GM21367 (cell line): ENCODE results near the gene M6PR.
"Not testable (repeated sequence)": the region's sequence is repeated elsewhere in the genome, so short reads cannot be mapped to it uniquely, and the experiment has no call there.

Experiments
- ATAC-seq: cut with Tn5 transposase; IDR thresholded peaks from one replicate; pipeline ENCODE4 v1.9.1; 2021; ENCODE audit not compliant: unreplicated experiment

The M6PR gene

DNA sequence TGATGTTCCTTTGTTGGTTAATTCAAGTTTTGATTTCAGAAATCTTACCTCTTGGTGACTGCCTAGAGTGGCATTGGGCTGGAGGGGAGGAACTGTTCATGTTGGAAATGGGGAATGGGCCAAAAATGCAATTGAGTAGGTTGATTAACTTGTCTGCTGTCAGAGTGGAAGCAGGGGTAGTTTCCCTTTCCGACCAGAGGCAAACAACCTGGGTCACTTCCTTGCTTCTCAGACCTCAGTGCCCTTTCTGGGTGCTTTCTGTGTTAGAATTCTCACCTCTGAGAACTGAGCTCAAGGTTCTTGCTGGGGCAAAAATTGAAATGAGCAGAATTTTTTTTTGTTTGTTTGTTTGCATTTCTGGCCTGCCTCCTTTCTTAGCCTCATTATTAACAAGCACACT, 2.3 kb upstream of the M6PR start:
- no peak for ATAC-seq

DNA sequence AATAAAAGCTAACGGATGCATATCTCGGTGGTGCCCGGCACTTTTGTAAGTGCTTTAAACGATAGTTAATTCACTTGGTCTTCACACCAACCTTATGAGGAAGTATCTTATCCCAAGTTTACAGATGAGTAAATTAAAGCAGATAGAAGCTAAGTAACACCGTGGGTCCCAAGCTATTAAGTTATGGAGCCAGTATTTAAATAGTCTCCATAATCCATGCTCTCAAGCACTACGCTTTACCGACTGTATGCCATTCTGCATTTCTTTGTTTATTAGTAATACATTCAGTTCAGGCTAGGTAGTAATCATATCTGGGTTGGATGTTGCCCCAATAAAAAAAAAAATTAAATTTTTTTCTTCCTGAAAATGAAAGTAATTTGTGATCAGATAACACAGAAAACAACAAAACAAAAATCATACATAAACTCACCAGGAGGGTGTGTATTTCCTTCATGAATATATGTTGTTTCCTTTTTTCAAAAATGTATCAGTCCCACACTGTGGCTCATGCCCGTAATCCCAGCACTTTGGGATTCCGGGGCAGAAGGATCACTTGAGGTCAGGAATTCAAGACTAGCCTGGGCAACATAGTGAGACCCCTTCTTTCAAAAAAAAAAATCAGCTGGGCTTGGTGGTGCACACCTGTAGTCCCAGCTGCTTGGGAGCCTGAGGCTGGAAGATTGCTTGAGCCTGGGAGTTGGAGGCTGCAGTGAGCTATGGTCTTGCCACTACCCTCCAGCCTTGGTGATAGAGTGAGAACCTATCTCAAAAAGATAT, 1.4 kb upstream of the M6PR start:
- ATAC-seq: no peak

DNA sequence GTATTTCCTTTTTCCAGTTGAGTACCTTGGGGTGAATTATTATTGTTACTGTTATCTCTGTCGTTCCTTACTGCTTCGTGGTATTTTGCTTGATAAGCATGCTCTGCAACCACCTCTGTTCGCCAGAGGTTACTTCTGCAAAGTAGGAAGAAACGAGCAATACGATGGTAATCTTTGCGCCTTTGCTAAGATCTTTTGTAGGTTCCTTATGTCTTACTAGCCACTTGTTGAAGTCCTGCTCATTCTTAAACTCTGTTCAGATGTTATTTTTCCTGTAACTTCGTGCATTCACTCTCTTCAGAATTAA, 729 bp upstream of the M6PR start:
- peak; percentile 14 for ATAC-seq

DNA sequence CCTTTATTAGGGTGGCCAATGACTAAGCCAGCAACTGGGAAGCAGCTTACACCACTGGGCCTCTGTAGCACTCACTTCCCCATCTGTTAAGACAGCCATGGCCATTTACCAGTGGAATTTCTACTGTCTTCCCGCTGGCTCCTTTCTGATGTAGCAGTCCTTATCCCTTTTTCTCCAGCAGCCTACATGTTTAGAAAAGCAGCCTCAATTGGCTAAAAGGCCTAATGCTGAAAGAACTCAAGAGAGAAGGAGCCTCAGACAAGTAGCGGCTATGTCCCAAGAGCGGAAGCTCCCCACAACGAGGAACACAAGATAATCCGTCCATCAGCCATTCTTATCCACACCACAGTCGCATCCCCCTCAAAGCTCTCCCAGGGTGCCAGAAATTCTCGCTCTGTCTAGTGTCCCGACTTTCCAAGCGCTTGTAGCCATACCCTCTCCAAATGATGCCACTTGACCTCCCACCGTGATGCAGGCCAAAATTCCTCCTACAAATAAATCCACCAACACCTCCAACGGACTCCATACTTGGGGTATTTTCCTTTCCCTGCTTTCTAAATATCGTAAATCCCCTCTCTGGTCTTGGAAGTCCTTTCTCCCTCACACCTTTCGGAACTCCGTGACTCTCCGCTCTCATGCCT, 624 bp downstream of the M6PR start:
- ATAC-seq: no peak

DNA sequence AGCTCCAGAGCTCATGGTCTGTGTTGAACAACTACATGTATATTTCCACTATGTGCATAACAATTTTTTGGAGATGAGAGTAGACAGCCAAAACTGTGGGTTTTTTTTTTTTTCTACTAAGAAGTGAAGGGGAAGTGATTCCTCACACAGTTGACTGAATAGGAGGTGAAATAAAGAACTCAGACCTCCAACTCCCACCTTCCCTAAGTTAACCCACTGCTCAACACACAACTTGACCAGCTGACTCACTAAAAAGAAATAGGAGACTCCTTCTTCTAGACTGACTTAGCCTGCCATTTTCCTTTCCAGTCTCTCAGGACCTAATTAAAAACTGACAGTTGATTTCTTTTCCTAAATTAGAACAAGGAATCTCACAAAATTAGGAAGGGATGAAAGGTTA, 1.7 kb downstream of the M6PR start:
- ATAC-seq: no peak

DNA sequence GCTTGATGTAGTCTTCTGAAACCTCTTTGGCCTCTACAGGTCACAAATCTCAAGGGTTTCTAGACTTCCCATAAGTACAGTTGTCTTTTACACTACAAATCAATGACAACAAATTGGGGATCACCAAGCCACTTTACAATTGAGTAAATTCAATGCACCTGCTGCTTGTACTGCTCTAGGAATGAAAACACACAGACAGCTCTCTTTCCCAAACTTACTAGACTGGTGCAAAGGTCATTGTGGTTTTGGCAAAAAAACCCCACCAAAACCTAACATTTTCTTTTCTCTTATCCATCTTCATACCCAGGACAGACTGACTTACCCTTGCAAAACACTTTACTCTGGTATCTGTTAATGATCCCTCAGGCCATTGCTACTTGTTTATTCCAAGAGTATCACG, 2.7 kb downstream of the M6PR start:
- ATAC-seq: no peak

DNA sequence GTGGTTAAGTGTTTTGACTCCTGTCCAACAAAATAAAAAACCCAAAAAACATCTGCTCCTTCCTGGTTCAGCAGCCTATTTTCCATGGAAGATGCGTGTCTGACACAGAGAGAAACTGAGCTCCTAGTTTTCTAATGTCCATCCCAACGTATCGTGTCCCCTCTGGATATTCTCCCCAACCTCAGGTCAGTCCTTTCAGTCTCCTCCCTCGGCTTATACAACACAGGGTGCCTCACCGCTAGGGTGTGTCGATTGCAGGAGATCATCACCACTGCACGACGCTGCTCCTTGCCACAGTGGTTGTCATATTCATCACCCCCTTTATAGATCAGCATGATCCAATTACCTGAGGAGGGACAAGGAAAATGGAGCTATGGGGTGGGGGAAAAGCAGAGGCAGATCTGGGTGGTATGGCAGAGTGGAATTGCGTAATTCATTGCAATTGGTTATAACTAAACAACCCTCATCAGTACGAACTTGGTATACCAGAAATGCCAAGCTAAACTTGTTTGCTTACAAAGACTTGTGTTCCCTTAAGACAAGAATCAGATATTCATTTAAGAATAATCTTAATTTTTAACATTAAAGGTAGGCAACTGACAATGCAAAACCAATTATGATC, 5.8 kb downstream of the M6PR start:
- no peak for ATAC-seq

DNA sequence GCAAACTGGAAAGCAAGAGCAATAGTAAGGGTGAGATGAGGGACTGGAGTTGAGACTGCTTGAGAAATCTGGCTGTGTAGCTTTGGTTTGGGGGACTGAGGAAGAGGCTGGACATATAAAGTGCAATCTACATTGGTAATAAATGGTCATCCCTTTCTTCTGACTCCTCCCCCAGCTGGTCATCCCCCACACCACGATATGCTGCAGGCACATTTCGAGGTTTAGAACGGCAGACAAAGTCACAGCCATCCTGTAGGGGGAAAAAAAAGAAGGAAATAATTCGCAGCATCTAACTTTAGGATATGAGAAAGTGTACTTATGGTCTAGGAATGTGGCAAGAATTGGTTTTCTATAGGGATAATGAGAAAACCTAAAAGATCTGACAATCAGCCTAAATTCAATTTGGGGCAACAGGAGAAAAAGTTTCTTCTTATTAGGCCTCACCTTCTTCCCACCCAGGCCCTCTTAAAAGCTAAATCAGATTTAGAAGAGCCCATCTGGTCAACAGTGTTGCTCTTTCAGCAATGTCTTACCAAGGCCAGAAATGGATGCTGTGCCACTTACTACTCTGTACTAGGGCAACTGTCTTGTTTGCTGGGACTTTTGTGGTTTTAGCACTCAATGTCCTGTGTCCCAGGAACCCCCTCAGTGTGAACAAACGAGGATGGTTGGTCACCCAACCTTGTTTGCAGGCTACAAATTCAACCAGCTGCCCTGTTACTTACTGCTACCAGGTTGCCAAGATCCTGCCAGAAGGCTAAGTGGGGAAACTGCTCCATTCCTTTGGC, 7.6 kb downstream of the M6PR start:
- no peak for ATAC-seq

DNA sequence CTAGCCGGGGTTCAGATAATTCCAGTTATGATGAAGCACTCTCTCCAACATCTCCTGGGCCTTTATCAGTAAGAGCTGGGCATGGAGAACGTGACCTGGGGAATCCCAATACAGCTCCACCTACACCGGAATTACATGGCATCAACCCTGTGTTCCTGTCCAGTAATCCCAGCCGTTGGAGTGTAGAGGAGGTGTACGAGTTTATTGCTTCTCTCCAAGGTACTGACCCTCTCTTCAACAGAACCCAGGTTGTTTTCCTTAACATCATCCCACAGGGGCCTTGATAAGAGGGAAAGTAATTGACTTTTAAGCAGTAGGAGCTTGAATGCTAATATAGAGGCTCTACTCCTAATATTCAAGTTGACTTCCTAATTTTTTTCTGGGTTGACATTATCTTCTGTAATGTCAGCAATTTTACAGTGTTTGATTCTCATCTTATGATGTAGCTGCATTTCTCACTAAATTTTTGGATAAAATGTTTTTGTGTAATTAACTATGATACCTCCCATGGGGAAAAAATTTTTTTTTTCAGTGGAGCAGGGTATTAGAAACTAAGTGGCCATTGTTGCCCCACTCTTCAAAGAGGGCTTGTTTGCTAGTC, 11.5 kb downstream of the M6PR start:
- not testable (repeated sequence) for ATAC-seq

DNA sequence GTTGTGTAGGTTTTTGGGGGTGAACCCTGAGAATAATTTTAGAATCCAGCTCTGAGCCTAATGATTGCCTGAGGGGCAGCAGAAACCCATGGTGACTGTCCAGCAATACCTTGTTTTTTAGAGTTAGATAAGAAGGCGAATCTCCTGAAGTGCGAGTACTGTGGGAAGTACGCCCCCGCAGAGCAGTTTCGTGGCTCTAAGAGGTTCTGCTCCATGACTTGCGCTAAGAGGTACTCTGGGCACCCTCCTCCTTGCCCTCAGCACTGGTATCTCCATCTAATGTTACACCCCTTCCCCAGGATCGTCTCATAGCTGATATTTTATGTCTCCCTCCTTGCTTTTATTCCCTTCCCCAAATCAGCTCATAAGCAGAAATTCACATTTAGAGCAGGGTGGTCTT, 12.7 kb downstream of the M6PR start:
- no peak for ATAC-seq

DNA sequence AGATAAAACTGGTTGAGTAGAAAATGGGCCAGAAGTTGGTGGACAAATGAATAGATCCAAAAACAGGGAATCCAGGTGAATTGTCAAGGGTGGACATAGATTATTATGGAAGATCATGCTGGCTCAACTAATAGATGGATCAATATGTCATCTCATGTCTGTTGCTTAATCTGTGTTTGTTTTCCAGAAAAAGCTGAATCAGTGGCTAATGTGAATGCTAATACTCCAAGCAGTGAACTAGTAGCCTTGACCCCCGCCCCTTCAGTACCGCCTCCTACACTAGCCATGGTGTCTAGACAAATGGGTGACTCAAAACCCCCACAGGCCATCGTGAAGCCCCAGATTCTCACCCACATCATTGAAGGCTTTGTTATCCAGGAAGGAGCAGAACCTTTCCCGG, 15.4 kb downstream of the M6PR start:
- ATAC-seq: not testable (repeated sequence)

DNA sequence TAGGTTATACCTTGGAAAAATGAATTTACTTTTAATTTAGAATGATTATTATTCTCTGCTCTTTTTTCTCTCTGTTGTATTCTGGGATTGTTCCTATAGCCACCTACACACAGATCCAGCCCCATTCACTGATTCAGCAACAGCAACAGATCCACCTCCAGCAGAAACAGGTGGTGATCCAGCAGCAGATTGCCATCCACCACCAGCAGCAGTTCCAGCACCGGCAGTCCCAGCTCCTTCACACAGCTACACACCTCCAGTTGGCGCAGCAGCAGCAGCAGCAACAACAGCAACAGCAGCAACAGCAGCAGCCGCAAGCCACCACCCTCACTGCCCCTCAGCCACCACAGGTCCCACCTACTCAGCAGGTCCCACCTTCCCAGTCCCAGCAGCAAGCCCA, 17.0 kb downstream of the M6PR start:
- ATAC-seq: not testable (repeated sequence)

DNA sequence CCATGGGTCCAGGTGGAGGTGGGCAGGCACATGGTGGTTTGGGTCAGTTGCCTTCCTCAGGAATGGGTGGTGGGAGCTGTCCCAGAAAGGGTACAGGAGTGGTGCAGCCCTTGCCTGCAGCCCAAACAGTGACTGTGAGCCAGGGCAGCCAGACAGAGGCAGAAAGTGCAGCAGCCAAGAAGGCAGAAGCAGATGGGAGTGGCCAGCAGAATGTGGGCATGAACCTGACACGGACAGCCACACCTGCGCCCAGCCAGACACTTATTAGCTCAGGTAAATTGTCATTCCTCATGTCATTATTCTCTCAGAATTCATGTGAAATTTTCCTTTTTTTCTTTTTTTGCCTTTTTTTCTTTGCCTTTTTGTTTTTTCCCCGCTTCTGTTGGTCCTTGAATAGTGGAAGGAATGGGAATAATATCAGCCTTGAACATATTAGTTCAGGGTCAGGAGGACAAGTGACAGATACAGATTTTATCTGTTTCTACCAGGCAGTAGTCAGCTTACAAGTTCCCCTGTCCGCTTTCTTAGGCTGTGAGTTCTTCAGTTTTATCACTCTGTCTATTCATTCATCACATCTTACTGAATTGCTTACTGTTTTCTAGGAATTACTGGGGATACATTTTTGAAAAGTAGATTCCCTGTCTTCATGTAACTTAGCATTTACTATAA, 18.7 kb downstream of the M6PR start:
- not testable (repeated sequence) for ATAC-seq

DNA sequence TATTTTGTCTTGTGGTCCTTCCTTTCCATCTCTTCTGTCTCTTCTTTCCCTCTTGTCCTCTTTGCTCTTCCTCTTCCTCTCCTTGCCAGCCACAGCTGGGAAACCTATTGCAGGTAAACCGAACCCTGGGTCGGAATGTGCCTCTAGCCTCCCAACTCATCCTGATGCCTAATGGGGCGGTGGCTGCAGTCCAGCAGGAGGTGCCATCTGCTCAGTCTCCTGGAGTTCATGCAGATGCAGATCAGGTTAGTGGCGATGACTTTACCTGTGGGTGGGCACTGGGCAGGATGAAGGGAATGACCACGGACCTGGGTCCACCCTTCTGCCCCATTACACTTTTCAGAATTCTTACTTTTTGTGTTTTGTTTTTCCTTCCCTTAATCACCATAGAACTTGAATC, 26.9 kb downstream of the M6PR start:
- ATAC-seq: no peak

DNA sequence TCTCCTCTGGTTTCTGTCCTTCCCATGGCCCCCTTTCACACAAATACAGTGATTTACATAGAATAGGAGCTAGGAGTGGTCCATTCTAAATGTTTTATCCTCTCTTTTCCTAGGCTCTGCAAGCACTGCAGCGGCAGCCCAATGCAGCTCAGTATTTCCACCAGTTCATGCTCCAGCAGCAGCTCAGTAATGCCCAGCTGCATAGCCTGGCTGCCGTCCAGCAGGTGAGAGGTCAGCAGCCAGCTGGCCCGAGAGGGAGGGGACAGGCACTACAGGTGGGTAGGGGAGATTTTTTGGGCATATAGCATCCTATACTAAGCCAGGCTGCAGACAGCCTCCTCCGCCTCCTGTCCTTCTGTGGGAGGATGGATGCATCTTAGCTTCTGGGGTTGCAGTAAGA, 29.8 kb downstream of the M6PR start:
- ATAC-seq: not testable (repeated sequence)

DNA sequence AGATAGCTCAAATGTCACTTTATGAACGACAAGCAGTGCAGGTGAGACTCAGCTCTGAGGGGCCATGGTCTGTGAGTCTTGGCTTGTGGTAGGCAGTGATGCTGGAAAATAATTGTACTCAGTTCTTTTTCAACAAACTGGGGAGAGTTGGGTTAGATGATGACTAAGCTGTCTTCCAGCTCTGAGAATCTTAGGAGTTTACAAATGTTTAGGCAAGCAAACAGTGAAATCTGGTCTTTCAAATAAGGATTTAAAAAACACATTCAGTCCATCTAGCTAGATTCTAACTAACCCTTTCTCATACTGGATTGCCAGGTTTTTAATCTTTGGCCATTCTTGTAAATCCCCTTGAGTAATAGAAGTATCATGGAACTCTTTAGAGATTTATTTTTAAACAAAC, 31.7 kb downstream of the M6PR start:
- no peak for ATAC-seq

DNA sequence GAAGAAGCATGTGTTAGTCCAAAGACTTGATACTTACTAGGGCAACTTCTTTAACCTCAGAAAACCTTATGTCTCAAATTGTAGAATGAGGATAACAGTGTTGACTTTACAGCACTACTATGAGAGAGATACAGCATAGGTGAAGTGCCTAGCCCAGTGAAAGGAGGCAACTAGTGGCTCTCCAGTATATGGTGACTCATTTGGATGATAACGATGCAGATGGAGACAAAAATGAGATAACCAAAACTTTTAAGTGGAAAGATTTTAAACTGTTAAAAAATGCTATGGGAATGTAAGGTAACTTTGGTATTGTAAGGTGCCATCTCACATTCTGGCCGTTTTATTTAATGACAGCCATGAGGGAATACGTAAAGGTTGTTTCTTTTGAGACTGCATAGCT, 32.4 kb downstream of the M6PR start:
- ATAC-seq: no peak

DNA sequence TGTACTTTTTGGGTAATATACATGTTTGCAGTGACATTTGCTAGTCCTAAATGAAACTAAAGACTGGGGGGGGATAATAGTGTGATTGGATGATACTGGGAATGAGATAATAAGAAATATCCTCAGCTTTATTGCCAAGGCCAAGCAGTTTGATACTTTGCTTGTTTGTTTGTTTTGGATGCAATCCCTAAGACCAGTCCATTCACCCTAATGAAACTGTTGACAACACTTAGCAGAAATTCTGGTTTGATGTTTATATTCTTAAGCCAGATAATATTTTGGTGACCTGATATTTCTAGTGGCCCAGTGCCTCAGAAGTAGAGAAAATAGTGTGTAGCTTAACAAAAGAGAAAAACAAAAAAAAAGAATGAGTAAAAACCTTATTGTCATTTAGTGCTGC, 33.3 kb downstream of the M6PR start:
- ATAC-seq: no peak

DNA sequence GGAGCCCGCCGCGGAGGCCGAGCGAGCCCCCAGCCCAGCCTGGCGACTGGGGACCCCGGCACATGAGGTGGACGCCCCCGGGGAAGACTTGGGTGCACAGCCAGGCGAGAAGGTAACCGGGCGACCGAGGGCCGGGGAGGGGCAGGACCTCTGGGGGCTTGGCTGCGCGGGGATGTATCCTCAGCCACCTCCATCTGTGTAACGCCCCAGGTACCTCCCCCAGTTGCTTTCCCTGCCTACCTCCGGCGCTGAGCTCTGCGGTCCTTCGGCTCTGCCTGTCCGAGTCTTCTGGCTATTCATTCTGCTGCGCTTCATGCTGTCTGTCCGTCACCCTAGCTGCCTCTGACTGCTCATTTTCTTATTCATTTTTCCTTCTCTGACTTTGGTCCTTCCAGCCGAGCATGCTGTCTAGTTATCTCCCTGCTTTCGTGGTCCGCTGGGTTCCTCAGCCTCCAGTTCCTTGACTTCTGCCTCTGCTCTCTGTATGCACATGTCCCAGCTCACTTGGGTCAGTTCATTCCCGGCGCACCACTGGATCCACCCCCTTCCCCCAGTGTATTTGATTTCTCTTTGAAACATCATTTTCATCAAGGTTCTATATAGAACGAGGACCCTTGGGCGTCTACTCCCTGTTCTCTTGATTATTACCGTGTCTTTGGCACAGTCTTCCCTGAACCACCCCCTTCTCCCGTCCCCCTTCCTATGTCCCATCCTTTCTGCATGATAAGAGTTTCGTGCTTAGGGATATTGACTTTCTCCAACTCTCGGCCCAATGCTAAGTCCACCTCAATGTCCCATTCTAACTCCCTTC, 34.5 kb downstream of the M6PR start:
- peak; percentile 62 for ATAC-seq
